GM18519 (cell line): ENCODE results near the gene CD300LF.

Source experiments
- ATAC-seq: cut with Tn5 transposase; IDR thresholded peaks from one replicate; pipeline ENCODE4 v1.9.1; 2021; ENCODE audit warnings: mild to moderate bottlenecking, moderate library complexity; ENCODE audit not compliant: unreplicated experiment, low FRiP score

Gene CD300LF

DNA sequence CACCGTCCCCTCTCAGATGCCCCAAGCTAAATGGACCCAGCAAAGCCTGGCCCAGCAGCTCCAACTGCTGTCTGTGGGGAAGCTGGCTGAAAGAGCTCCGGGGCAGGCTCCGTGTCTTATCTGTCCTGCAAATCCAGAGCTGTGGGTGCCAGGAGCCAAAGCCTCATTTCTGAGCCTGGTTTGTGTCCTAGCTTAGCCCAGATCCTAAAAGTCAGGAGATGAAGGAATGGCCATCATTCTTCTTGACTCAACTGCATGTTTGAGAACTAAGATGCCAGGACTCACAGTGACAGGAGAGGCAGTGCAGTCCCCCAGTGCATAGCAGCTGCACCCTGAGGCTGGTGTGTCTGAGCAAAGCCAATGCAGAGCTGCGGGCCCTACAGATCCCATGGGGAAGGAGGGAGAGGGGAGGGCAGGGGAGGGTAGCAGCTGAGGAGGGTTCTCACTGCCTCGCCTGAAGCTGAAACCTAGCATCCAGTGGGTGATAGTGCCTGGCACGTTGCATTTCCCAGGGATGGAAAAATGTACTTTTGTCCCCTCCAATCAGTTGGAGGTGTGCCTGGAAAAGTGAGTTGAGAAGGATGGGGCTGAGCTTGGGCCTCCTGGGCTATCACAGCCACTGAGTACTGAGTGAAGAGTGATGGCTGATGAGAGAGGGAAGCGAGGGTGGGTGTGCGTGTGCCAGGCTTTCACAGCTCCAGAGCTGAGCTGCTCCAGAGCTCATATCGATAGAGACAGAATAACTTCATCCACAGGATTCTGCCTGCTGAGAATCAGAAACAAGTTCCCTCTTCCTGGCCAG is 64.7 kb downstream of the CD300LF start:
- ATAC-seq = no peak

DNA sequence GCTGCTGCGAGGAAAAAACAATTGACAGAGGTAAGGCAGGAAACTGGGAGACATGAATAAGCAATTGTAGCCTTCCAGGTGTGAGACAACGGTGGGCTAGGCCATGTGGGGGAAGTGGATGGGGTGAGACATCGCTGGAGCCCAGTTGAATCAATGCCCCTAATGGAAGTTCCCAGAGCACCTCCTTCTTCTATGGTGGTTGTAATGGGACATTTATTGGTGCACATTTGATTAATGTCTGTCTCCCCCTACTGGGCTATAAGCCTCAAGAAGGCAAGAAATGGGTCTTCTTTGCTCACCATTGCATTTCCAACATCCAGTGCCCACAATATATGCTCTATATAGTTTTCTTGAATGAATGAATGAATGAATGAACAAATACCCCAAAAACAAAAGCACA is 66.5 kb downstream of the CD300LF start:
- ATAC-seq = no peak

DNA sequence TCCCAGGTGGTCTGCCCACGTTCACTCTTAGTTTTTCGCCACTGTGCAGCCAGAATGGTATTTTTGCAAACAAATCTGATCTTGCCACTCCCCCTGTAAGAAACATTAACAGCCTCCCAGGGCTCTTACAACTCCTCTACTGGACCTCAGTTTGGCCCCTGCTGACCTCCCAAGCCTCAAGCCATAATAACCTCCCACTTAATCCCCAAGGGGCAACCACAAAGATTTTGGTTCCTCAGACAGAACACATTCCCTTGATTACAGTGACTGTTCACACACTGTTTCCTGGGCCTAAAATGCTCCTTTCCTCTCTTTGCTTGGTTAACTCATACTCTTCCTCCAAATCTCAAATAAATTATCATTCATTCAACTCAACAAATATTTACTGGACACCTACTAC is 67.7 kb downstream of the CD300LF start:
- ATAC-seq = no peak

DNA sequence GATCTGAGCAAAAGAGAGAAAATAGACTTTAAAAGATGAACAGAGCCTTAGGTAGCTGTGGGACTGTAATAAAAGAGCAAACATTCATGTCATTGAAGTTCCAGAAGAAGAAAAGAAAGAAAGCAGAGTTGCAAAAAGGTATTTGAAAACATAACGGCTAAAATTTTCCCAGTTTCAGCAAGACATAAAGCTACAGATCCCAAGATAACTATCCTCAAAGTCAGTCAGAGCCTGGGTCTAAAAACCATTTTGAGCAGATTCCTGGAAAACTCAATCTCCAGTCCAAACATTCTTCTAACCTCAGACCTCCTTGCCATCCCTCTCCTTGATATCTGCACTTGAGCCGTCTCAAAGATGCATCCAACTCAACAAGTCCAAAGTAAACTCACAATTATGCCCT is 68.3 kb downstream of the CD300LF start:
- ATAC-seq = no peak
